NT2/D1 (cell line): ENCODE measurements around the gene RASD2.
"Not testable (repeated sequence)": the region's sequence is repeated elsewhere in the genome, so short reads cannot be mapped to it uniquely, and the experiment has no call there.

Source experiments
- DNase-seq: peaks from one replicate; pipeline ENCODE4 v3.0.0-alpha.2; 2011; ENCODE audit warnings: low read depth, low spot score
- H3K27me3 ChIP-seq: 2 replicates; pipeline ENCODE4 v1.6.0; 2011; ENCODE audit warnings: mild to moderate bottlenecking; ENCODE audit not compliant: insufficient read length, insufficient read depth
- H3K36me3 ChIP-seq: 2 replicates; pipeline ENCODE4 v1.6.1; 2011; ENCODE audit warnings: mild to moderate bottlenecking, low read length, mixed read lengths; ENCODE audit not compliant: insufficient read depth, insufficient read length
- H3K4me1 ChIP-seq: 2 replicates; pipeline ENCODE4 v1.5.1; 2011; ENCODE audit not compliant: insufficient read depth, insufficient read length
- H3K4me3 ChIP-seq: 2 replicates; pipeline ENCODE4 v1.5.1; 2011; ENCODE audit warnings: low read depth; ENCODE audit not compliant: insufficient read length
- H3K9ac ChIP-seq: 2 replicates; pipeline ENCODE4 v1.6.0; 2011; ENCODE audit warnings: low read depth; ENCODE audit not compliant: insufficient read length
- H3K9me3 ChIP-seq: 2 replicates; pipeline ENCODE4 v1.5.1; 2011; ENCODE audit warnings: mild to moderate bottlenecking, low read length; ENCODE audit not compliant: insufficient read depth
- SUZ12 ChIP-seq: IDR thresholded peaks from 2 replicates; pipeline ENCODE4 v1.6.1; 2011; ENCODE audit not compliant: insufficient read length, insufficient read depth; ENCODE audit errors: extremely low read depth
- YY1 ChIP-seq: IDR thresholded peaks from 2 replicates; pipeline ENCODE4 v1.6.1; 2011; ENCODE audit not compliant: insufficient read length, insufficient read depth
- ZNF274 ChIP-seq: IDR thresholded peaks from 2 replicates; pipeline ENCODE4 v1.6.1; 2011; ENCODE audit warnings: mild to moderate bottlenecking, low read depth, low read length

The RASD2 gene

DNA sequence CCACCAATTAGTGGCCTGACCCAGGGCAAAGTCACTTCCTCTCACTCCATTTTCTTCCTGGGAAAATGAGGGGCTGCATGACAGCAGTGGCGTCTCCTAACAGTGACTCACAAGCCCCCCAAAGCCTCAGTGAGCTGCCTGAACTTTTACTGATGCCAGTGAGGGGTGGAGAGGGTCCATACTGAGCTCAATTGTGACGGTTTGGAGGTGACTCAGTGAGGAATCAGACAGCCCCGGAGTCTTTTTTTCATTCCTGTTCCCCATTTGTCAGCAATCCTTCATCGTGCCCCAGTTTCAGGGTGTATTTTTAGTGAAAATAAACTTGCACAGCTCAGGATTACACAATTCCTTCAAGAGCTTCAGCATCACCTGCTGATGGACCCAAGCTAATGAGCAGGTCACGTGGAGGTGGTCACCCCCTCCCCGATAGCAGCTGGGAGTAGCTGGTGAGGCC is 30.1 kb upstream of the RASD2 start:
- no peaks in the 10 kb centered on the region for H3K9me3 ChIP-seq
- no peaks in the 10 kb centered on the region for H3K27me3 ChIP-seq
- TF ChIP-seq SUZ12 (no peak), YY1 (no peak), ZNF274 (no peak)
- H3K4me3 ChIP-seq, result no peak overlapping the region
- H3K4me1 ChIP-seq, result no peaks in the 10 kb centered on the region
- no peaks in the 10 kb centered on the region for H3K36me3 ChIP-seq
- H3K9ac ChIP-seq, result no peak overlapping the region
- no peak for DNase-seq

DNA sequence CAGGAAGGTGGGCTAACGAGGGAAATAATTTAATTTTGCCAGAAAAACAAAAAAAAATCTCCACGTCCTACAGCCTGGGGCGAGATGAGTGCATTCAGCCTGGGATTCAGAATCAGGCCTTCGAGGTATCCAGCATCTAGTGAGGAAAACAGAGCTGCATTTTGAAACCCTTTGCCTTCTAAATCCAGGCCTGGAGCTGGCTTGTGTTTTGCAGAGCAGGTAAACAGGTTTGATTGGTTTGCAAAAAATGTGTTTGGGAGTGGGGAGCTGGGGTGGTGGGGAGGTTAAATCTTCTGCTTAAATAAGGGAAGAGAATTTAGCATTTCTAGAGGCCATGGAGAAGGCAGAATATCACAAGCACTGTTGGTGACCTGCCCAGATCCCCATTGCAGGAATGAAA is 29.7 kb upstream of the RASD2 start:
- Histone ChIP-seq H3K9me3 (no peaks in the 10 kb centered on the region), H3K4me3 (no peak overlapping the region), H3K36me3 (no peaks in the 10 kb centered on the region), H3K27me3 (no peaks in the 10 kb centered on the region), H3K4me1 (no peaks in the 10 kb centered on the region), H3K9ac (no peak overlapping the region)
- no peak for DNase-seq
- no peak for TF ChIP-seq SUZ12
- no peak for TF ChIP-seq ZNF274
- no peak for TF ChIP-seq YY1

DNA sequence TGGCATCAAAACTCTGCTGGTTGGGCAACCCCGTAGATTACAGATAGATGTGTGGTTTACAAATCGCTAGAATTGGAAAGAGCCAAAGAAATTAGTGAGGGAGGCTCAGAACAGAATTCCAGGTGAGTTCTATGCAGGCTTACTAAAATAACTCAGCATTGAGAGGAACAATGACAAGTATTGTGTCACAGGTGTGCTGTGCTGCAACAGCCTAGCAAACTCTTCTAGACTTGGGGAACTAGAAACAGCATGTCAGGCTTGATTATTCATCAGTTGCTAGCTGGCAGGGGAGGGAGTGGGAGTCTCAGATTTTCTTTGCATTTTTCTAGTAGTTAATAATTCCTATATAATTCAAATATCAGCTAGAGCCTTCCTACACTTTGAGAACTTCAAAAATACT is 26.3 kb upstream of the RASD2 start:
- H3K4me1 ChIP-seq, result peaks cover 4% of the 10 kb centered on the region
- H3K4me3 ChIP-seq, result no peak overlapping the region
- TF ChIP-seq SUZ12 (no peak), YY1 (no peak), ZNF274 (no peak)
- H3K9ac ChIP-seq, result no peak overlapping the region
- H3K36me3 ChIP-seq, result no peaks in the 10 kb centered on the region
- no peaks in the 10 kb centered on the region for H3K27me3 ChIP-seq
- no peaks in the 10 kb centered on the region for H3K9me3 ChIP-seq
- DNase-seq, result no peak

DNA sequence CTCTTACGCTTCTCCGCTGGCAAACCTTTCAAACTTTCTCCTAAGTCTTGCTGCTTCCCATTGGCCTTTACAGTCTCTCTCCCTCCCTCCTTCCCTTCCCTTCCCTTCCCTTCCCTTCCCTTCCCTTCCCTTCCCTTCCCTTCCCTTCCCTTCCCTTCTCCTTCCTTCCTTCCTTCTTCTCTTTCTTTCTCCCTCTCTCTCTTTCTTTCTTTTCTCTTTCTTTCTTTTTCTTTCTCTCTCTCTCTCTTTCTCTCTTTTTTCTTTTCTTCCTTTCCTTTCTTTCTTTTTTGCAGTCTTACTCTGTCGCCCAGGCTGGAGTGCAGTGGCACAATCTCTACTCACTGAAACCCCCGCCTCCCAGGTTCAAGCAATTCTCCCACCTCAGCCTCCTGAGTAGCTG is 24.7 kb upstream of the RASD2 start:
- H3K36me3 ChIP-seq, DNase-seq, H3K27me3 ChIP-seq, H3K9me3 ChIP-seq, H3K9ac ChIP-seq, H3K4me1 ChIP-seq, H3K4me3 ChIP-seq: not testable (repeated sequence)

DNA sequence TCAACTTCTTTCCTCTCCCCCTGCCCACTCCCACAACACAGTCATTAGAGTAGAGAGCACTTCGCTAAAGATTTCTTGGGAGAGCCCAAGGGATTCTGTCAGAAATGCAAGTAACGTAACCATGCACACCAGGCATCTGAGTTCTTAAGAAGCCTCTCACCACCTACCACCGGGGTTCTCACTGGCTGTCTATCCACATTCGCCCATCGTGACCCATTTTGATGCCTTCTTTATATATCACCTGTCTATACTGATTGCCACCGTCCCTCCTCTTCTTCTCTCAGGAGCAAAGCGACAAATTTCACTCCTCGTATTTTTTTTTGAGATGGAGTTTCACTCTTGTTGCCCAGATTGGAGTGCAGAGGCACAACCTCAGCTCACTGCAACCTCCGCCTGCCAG is 23.9 kb upstream of the RASD2 start:
- TF ChIP-seq ZNF274 (no peak), YY1 (no peak), SUZ12 (no peak)
- Histone ChIP-seq H3K4me1 (peaks cover 4% of the 10 kb centered on the region), H3K36me3 (no peaks in the 10 kb centered on the region), H3K27me3 (no peaks in the 10 kb centered on the region), H3K9ac (no peak overlapping the region), H3K9me3 (no peaks in the 10 kb centered on the region), H3K4me3 (no peak overlapping the region)
- DNase-seq, result no peak

DNA sequence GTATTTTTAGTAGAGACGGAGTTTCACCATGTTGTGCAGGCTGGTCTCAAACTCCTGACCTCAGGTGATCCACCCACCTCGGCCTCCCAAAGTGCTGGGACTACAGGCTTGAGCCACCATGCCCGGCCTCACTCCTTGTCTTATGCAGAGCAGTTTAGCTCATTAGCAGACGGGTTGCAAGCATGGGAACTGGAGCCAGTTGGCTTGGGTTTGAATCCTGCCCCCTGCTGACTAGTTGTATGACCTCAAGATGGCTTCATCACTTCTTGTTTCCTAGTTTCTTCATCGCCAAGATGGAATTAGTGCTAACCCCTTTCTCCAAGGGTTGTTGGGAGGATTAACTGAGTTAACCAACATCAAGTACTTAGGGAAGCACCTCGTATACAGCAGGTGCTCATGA is 23.4 kb upstream of the RASD2 start:
- Histone ChIP-seq H3K4me1 (peaks cover 4% of the 10 kb centered on the region), H3K27me3 (no peaks in the 10 kb centered on the region), H3K36me3 (no peaks in the 10 kb centered on the region), H3K9ac (no peak overlapping the region), H3K9me3 (no peaks in the 10 kb centered on the region), H3K4me3 (no peak overlapping the region)
- TF ChIP-seq YY1 (no peak), ZNF274 (no peak), SUZ12 (no peak)
- no peak for DNase-seq

DNA sequence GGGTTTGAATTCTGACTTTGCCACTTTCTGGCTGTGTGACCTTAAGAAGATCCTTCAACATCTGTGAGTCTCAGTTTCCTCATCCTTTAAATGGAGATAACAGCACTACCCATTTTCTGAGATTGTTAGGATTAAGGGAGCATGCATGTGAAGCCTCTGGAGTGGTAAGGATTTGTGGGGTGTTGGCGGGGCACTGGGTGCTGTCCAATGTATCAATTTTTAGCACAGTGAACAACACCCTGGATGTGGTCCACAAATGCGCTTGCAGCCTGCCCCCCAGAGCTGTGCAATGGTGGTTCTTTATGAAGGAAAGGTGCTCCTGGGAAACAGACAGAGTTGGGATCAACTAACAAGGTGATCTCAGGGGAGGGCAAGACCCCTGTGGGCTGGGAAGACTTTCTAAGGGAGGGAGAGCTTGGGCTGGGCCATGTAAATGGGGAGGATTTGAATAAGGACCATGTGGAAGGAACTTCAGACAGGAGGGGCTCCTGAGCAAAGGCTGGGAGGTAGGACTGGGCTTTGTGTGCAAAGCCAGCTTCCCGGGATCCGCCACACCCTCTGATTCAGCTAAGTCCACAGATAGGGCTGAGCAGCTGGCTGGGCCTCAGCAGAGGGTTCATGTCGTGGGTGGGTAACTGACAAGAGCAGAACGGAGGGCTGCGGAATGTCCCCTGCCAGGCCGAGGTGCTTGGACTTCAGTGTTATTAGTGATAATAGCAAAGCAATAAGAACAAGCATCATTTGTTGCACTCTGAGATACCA is 22.7 kb upstream of the RASD2 start:
- TF ChIP-seq ZNF274 (no peak), SUZ12 (no peak), YY1 (no peak)
- H3K9ac ChIP-seq, result no peak overlapping the region
- peaks cover 5% of the 10 kb centered on the region for H3K27me3 ChIP-seq
- no peaks in the 10 kb centered on the region for H3K36me3 ChIP-seq
- H3K4me1 ChIP-seq, result peaks cover 4% of the 10 kb centered on the region
- H3K4me3 ChIP-seq, result no peak overlapping the region
- H3K9me3 ChIP-seq, result no peaks in the 10 kb centered on the region
- DNase-seq, result no peak

DNA sequence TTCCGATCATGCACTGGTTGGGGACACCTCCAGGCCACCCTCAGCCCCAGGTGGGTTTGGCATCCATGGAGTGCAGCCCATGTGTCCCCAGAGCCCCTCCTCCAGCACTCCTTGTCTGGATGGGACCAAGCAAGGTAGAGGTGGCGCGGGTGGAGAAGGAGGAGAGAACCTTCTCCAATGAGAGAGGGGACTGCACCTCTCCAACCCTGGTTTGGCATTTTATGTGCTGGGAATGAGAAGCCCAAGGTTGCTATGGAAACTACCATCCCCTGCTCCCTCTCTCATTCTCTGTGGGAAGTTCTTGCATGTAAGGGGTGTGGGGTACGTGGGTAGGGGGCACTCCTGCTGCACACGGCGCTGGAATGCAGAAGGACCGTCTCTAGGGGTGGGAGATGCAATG is 21.8 kb upstream of the RASD2 start:
- H3K36me3 ChIP-seq, result no peaks in the 10 kb centered on the region
- DNase-seq, result no peak
- no peaks in the 10 kb centered on the region for H3K9me3 ChIP-seq
- no peak for TF ChIP-seq ZNF274
- no peak for TF ChIP-seq SUZ12
- no peak for TF ChIP-seq YY1
- H3K27me3 ChIP-seq, result peaks cover 8% of the 10 kb centered on the region
- H3K4me3 ChIP-seq, result no peak overlapping the region
- peaks cover 4% of the 10 kb centered on the region for H3K4me1 ChIP-seq
- no peak overlapping the region for H3K9ac ChIP-seq
